Measurements from ENCODE around the gene CYP2A6. TPM values are rescaled to one million over a fixed set of nuclear protein-coding genes. Genes with fewer than 3 reads are reported as not detected.
"Not testable (repeated sequence)": the region's sequence is repeated elsewhere in the genome, so short reads cannot be mapped to it uniquely, and the experiment has no call there.

Gene CYP2A6
- total and polyA plus RNA-seq, 10 donors = 0.33 TPM; not detected in 9

DNA sequence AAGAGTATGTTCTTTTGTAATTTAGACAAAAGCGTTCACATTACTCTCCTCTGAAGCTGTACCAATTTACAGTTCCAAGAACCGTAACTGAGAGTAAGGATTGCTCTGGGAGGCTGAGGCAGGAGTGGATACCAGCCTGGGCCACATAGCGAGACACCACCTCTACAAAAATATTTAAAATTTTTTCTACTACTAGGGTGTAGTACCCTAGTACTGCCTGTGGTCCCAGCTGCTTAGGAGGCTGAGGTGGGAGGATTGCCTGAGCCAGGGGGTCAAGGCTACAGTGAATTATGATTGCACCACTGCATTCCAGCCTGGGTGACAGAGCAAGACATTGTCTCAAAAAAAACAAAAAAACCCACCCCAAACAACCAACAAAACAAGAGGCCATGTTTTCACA, 12.1 kb upstream of the CYP2A6 start:
- Histone ChIP-seq H3K27ac (no peak overlapping the region), H3K4me1 (no peaks in the 10 kb centered on the region), H3K27me3 (replicated peaks in 1 of 7) (no peaks in the 10 kb centered on the region), H3K9me3 (no peaks in the 10 kb centered on the region), H3K4me3 (no peak overlapping the region), H3K36me3 (no peaks in the 10 kb centered on the region)
- WGBS, 5 donors = 89 to 98% (median 91%) methylated on average over 3 of the region's 3 CpGs
- TF ChIP-seq POLR2A (IDR thresholded peaks at IDR 0.05) (no peak), CTCF (IDR thresholded peaks at IDR 0.05 in 8 of 11, conservative IDR thresholded peaks at IDR 0.05 in 3 of 11) (no peak), POLR2AphosphoS5 (IDR thresholded peaks at IDR 0.05) (no peak)
- no peak for DNase-seq
- intact Hi-C loops (cut with DNase I; ENCODE audit: low total_unique reads) = no loop called here

DNA sequence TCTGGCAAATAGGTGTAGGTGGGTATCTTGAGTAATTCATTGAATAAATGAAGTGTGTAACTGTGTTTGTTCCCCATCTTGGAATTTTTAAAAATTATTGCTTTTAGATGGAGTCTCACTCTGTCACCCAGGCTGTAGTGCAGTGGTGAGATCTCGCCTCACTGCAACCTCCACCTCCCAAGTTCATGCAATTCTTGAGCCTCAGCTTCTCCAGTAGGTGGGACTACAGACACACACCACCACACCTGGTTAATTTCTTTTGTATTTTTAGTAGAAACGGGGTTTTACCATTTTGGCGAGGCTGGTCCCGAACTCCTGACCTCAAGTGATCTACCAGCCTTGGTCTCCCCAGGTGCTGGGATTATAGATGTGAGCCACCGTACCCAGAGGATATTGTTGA, 7.9 kb upstream of the CYP2A6 start:
- H3K27me3 ChIP-seq (replicated peaks in 1 of 7) = no peaks in the 10 kb centered on the region
- no peaks in the 10 kb centered on the region for H3K4me1 ChIP-seq
- no peak for DNase-seq
- 82 to 95% (median 88%) methylated on average over 5 of the region's 5 CpGs for WGBS, 5 donors
- TF ChIP-seq POLR2AphosphoS5 (IDR thresholded peaks at IDR 0.05) (no peak), POLR2A (IDR thresholded peaks at IDR 0.05) (no peak), CTCF (IDR thresholded peaks at IDR 0.05 in 8 of 11, conservative IDR thresholded peaks at IDR 0.05 in 3 of 11) (no peak)
- no peaks in the 10 kb centered on the region for H3K36me3 ChIP-seq
- intact Hi-C loops (cut with DNase I; ENCODE audit: low total_unique reads) = no loop called here
- no peak overlapping the region for H3K27ac ChIP-seq
- no peak overlapping the region for H3K4me3 ChIP-seq
- no peaks in the 10 kb centered on the region for H3K9me3 ChIP-seq

- intact Hi-C loops (cut with DNase I; ENCODE audit: low total_unique reads); DNase-seq; H3K9me3 ChIP-seq; H3K36me3 ChIP-seq; H3K4me3 ChIP-seq; H3K4me1 ChIP-seq; H3K27ac ChIP-seq: not testable (repeated sequence)
- peaks cover 0 to 29% (median 10%) of the 10 kb centered on the region in 7 donors for H3K27me3 ChIP-seq (replicated peaks in 1 of 7)
- 59 to 74% (median 73%) methylated on average over 2 of the region's 3 CpGs for WGBS, 5 donors
Measured at GRCh38 chr19:40852467-40853152, 2.4 kb upstream of the CYP2A6 start.

GRCh38 chr19:40846722-40847121, 3.5 kb downstream of the CYP2A6 start:
- H3K4me1 ChIP-seq = peaks cover 0 to 22% (median 7%) of the 10 kb centered on the region in 6 donors
- intact Hi-C loops (cut with DNase I; ENCODE audit: low total_unique reads); H3K27ac ChIP-seq; H3K4me3 ChIP-seq; H3K9me3 ChIP-seq; DNase-seq; H3K36me3 ChIP-seq: not testable (repeated sequence)
- peaks cover 0 to 29% (median 10%) of the 10 kb centered on the region in 7 donors for H3K27me3 ChIP-seq (replicated peaks in 1 of 7)
- WGBS, 5 donors = 77 to 92% (median 87%) methylated on average over 8 of the region's 8 CpGs

GRCh38 chr19:40843653-40844052, 6.6 kb downstream of the CYP2A6 start:
- H3K4me3 ChIP-seq = peak overlapping the region in 5 of 8 donors; percentile 9 to 60 (median 27)
- H3K36me3 ChIP-seq = not testable (repeated sequence)
- peak; percentile 87 for DNase-seq

DNA sequence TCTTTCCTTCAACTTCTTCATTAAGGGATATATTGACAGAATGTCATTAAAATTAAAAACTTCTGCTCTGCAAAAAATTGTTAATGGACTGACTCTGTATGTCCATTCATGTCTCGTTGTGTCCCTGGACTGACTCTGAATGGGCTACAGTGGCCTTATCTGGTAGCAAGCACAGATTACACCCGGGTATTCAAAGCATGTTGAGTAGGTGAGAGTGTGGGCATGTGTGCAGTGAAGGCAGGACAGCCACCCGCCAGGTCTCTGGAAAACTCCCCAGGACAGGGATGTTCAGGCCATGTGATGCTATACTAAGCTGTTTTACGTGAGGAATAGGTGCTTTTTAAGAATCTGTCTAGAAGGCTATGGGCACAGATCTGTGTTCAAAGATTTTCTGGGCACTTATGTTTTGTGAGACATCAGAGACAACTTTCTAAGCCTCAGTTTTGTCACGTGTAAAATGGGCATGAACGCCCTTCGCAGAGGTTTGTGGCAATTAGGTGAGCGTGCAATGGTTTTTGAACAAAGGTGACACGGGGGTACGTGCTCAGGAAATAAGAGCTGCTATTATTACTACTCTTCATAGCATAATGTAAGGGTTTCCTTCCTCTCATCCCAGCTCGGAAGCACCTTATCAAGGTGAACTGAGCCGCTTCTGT, 7.1 kb downstream of the CYP2A6 start:
- Histone ChIP-seq H3K4me3 (peak overlapping the region in 5 of 8 donors; percentile 9 to 60 (median 27)), H3K27ac (peak overlapping the region in 6 of 8 donors; percentile 39 to 78 (median 67)), H3K4me1 (peaks cover 0 to 17% (median 7%) of the 10 kb centered on the region in 6 donors)
- intact Hi-C loops (cut with DNase I; ENCODE audit: low total_unique reads); H3K27me3 ChIP-seq (replicated peaks in 1 of 7); DNase-seq; H3K36me3 ChIP-seq; H3K9me3 ChIP-seq: not testable (repeated sequence)
- WGBS, 5 donors = 15 to 26% (median 25%) methylated on average over 8 to 10 of the region's 12 CpGs

More at GRCh38 chr19:40843653-40844052, 6.6 kb downstream of the CYP2A6 start:
- intact Hi-C loops (cut with DNase I; ENCODE audit: low total_unique reads); H3K9me3 ChIP-seq: not testable (repeated sequence)
- WGBS, 5 donors = 1 to 5% (median 3%) methylated on average over 12 to 16 of the region's 19 CpGs
- Histone ChIP-seq H3K4me1 (peaks cover 0 to 22% (median 7%) of the 10 kb centered on the region in 6 donors), H3K27ac (peak overlapping the region in 7 of 8 donors; percentile 39 to 78 (median 62)), H3K27me3 (replicated peaks in 1 of 7) (peaks cover 0 to 12% (median 10%) of the 10 kb centered on the region in 7 donors)
- TF ChIP-seq POLR2AphosphoS5 (IDR thresholded peaks at IDR 0.05) = peak in 2 of 3 donors; percentile 67 to 79

DNA sequence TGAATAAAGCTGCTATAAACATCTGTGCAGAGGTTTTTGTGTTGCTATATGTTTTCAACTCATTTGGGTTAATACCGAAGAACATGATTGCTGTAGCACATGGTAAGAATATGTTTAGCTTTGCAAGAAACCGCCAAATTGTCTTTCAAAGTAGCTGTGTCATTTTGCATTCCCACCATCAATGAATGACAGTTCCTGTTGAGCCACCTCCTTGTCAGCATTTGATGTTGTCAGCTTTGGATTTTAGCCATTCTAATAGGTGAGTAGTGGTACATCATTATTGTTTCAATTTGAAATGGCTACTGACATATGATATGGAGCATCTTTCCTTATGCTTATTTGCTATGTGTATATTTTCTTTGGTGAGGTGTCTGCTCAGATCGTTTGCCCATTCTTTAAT, 8.2 kb downstream of the CYP2A6 start:
- H3K27ac ChIP-seq; H3K9me3 ChIP-seq; DNase-seq; H3K36me3 ChIP-seq; H3K4me3 ChIP-seq; intact Hi-C loops (cut with DNase I; ENCODE audit: low total_unique reads); H3K27me3 ChIP-seq (replicated peaks in 1 of 7): not testable (repeated sequence)
- WGBS, 5 donors = 84 to 99% (median 94%) methylated on average over 2 to 3 of the region's 3 CpGs
- H3K4me1 ChIP-seq = peaks cover 0 to 17% (median 7%) of the 10 kb centered on the region in 6 donors

DNA sequence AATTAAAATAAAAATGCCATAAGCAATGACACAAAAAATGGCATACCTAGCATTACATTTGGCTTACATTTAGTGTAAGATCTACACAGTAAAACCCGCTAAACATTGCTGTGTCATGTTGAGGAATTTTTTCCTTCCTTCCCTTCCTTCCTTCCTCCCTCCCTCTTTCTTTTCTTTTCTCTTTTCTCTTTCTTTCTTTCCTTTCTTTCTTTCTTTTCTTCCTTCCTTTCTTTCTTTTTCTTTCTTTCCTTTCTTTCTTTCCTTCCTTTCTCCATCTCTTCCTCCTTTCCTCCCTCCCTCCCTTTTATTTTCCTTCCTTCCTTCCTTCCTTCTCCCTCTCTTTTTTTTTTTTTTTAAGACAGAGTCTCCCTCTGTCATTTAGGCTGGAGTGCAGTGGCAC, 11.8 kb downstream of the CYP2A6 start:
- intact Hi-C loops (cut with DNase I; ENCODE audit: low total_unique reads); H3K4me1 ChIP-seq; H3K4me3 ChIP-seq; H3K27me3 ChIP-seq (replicated peaks in 1 of 7); H3K9me3 ChIP-seq; DNase-seq; H3K27ac ChIP-seq; H3K36me3 ChIP-seq: not testable (repeated sequence)
- WGBS, 5 donors = 60 to 81% (median 69%) methylated on average over 1 of the region's 1 CpG
